Gastrocnemius medialis (tissue), 4 donors: ENCODE data around the gene AUTS2. TPM values are rescaled to one million over a fixed set of nuclear protein-coding genes. Genes with fewer than 3 reads are reported as not detected.

Source experiments
- ATAC-seq, 2 donors: fragments of 150-250 bp; one replicate each; pipeline ENCODE4 v1.9.1; 2016
- DNase-seq, 2 donors: peaks; one replicate each; pipeline ENCODE4 v3.0.0-alpha.2; 2019
- H3K27ac ChIP-seq, 4 donors: fragments of 200-600 bp; sonication (generic); 1 replicate in 1 of 4; 2 replicates in 3 of 4; pipeline ENCODE4 v1.5.1; 2016 to 2018; ENCODE audit warnings: mild to moderate bottlenecking in 2 of 4, moderate library complexity in 1 of 4
- H3K27me3 ChIP-seq, 3 donors: fragments of 200-600 bp; sonication (generic) in 2 of 3; 1 replicate in 1 of 3; 2 replicates in 2 of 3; pipeline versions ENCODE4 v1.5.1 to v1.6.0; 2016 to 2019; ENCODE audit warnings: mild to moderate bottlenecking in 1 of 3, moderate library complexity in 1 of 3
- H3K36me3 ChIP-seq, 2 donors: fragments of 200-600 bp; sonication (generic) in 1 of 2; one replicate each; pipeline ENCODE4 v1.5.1; 2017 to 2018
- H3K4me1 ChIP-seq, 2 donors: fragments of 200-600 bp; sonication (generic) in 1 of 2; one replicate each; pipeline ENCODE4 v1.5.1; 2016 to 2017; ENCODE audit warnings: mild to moderate bottlenecking in 2 of 2
- H3K4me3 ChIP-seq, 4 donors: fragments of 200-600 bp; sonication (generic) in 3 of 4; 1 replicate in 1 of 4; 2 replicates in 3 of 4; pipeline ENCODE4 v1.5.1; 2016 to 2019; ENCODE audit warnings: mild to moderate bottlenecking in 2 of 4
- H3K9me3 ChIP-seq, 3 donors: fragments of 200-600 bp; sonication (generic) in 2 of 3; 1 replicate in 1 of 3; 2 replicates in 2 of 3; pipeline ENCODE4 v1.5.1; 2016 to 2019
- CTCF ChIP-seq, 5 experiments: fragments of 450-650 bp in 3 of 5; fragments of 200-600 bp in 2 of 5; sonication (generic) in 2 of 5; IDR thresholded peaks in 4 of 5; conservative IDR thresholded peaks in 1 of 5; 1 replicate in 4 of 5; 2 replicates in 1 of 5; pipeline ENCODE4 v1.5.1; 2016 to 2019; ENCODE audit warnings: antibody characterized with exemption in 5 of 5, mild to moderate bottlenecking in 3 of 5, moderate library complexity in 3 of 5
- POLR2A ChIP-seq, 2 donors: fragments of 450-650 bp; IDR thresholded peaks; one replicate each; pipeline ENCODE4 v1.6.1; 2017; ENCODE audit warnings: antibody characterized with exemption in 2 of 2, mild to moderate bottlenecking in 2 of 2, moderate library complexity in 2 of 2
- in situ Hi-C, 4 donors: fragments of 200-750 bp; cut with MboI; loops; one replicate each; pipeline versions ENCODE4 v1.15.0 to v1.8.0; 2017; ENCODE audit warnings: low sequenced_read_pairs in 4 of 4
- intact Hi-C: fragments of 100-400 bp; cut with DNase I; formaldehyde crosslinking; loops from one replicate; pipeline ENCODE4 v1.15.1; 2023; ENCODE audit warnings: low total_unique reads
- total RNA-seq, 4 donors: library from RNA; depleted of rRNA; stranded (reverse); fragments of >200 nt; gene quantifications; one replicate each; pipeline versions ENCODE4 v1.1.0 to v1.2.3, GENCODE V29; 2016

AUTS2 gene
- total RNA-seq, 4 donors from 2014 or later, result 2.5 to 16.2 (median 8.5) TPM

DNA sequence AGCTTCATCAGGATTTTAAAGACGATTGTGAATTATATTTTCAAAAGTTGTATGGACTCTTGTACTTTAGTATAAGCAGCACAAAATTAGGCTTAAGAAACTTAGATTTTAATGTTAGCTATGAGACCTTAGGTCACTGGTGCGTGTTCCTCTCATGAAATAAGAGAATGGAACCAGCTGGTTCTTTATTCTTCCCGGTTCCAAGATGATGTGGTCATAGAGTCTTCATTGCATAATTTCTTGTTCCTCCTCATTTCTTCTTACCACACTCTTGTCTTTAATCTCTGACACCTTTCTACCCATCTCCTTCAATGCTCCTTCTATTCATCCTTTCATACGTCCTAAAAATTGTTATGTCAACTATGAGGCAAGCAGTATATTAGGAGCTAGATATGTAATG, 437.2 kb downstream of the AUTS2 start:
- DNase-seq (no peak), ATAC-seq (no peak)
- H3K4me3 ChIP-seq, result no peak overlapping the region
- H3K9me3 ChIP-seq, result no peaks in the 10 kb centered on the region
- no peaks in the 10 kb centered on the region for H3K27me3 ChIP-seq
- no peaks in the 10 kb centered on the region for H3K36me3 ChIP-seq
- no peaks in the 10 kb centered on the region for H3K4me1 ChIP-seq
- intact Hi-C loops, result no loop called here
- H3K27ac ChIP-seq, result no peak overlapping the region
- TF ChIP-seq POLR2A (IDR thresholded peaks at IDR 0.05), result no peak
- no peak for TF ChIP-seq CTCF (IDR thresholded peaks at IDR 0.05 in 4 of 5, conservative IDR thresholded peaks at IDR 0.05 in 1 of 5)
- in situ Hi-C loops, result no loop called here

GRCh38 chr7:70035955-70036354, 437.7 kb downstream of the AUTS2 start:
- H3K4me1 ChIP-seq, result no peaks in the 10 kb centered on the region
- no peak for ATAC-seq
- intact Hi-C loops (no loop called here), in situ Hi-C loops (no loop called here)
- H3K9me3 ChIP-seq, result no peaks in the 10 kb centered on the region
- H3K27ac ChIP-seq, result no peak overlapping the region
- no peak overlapping the region for H3K4me3 ChIP-seq
- TF ChIP-seq POLR2A (IDR thresholded peaks at IDR 0.05) (no peak), CTCF (IDR thresholded peaks at IDR 0.05 in 4 of 5, conservative IDR thresholded peaks at IDR 0.05 in 1 of 5) (no peak)
- no peaks in the 10 kb centered on the region for H3K27me3 ChIP-seq
- no peak for DNase-seq
- H3K36me3 ChIP-seq, result no peaks in the 10 kb centered on the region

- Histone ChIP-seq H3K9me3 (no peaks in the 10 kb centered on the region), H3K4me3 (no peak overlapping the region), H3K4me1 (no peaks in the 10 kb centered on the region), H3K27ac (no peak overlapping the region), H3K27me3 (no peaks in the 10 kb centered on the region), H3K36me3 (no peaks in the 10 kb centered on the region)
- DNase-seq (no peak), ATAC-seq (no peak)
- in situ Hi-C loops (no loop called here), intact Hi-C loops (no loop called here)
- no peak for TF ChIP-seq CTCF (IDR thresholded peaks at IDR 0.05 in 4 of 5, conservative IDR thresholded peaks at IDR 0.05 in 1 of 5)
- TF ChIP-seq POLR2A (IDR thresholded peaks at IDR 0.05), result no peak
Measured at GRCh38 chr7:70036695-70037094, 438.4 kb downstream of the AUTS2 start.

GRCh38 chr7:70037171-70037933, 439.1 kb downstream of the AUTS2 start:
- TF ChIP-seq CTCF (IDR thresholded peaks at IDR 0.05 in 4 of 5, conservative IDR thresholded peaks at IDR 0.05 in 1 of 5) (no peak), POLR2A (IDR thresholded peaks at IDR 0.05) (no peak)
- intact Hi-C loops, result no loop called here
- Histone ChIP-seq H3K4me3 (no peak overlapping the region), H3K27me3 (no peaks in the 10 kb centered on the region), H3K4me1 (peaks cover 0 to under 1% of the 10 kb centered on the region in 2 donors), H3K27ac (no peak overlapping the region), H3K36me3 (no peaks in the 10 kb centered on the region), H3K9me3 (no peaks in the 10 kb centered on the region)
- DNase-seq (no peak), ATAC-seq (no peak)
- in situ Hi-C loops, result no loop called here
